Progenitor cell of endocrine pancreas (in vitro differentiated cells): ENCODE data around the gene RADX. TPM values are rescaled to one million over a fixed set of nuclear protein-coding genes. Genes with fewer than 3 reads are reported as not detected.

ENCODE experiments used
- DNase-seq: peaks from one replicate; pipeline ENCODE4 v3.0.0; 2021; ENCODE audit warnings: low spot score; ENCODE audit not compliant: unreplicated experiment
- H3K27ac Mint-ChIP-seq: 2 replicates; pipeline ENCODE4 v1.8.0; 2021; ENCODE audit warnings: mild to moderate bottlenecking, moderate library complexity, mixed read lengths
- H3K27me3 Mint-ChIP-seq: 2 replicates; pipeline ENCODE4 v1.8.0; 2021; ENCODE audit warnings: mixed read lengths
- H3K36me3 Mint-ChIP-seq: 2 replicates; pipeline ENCODE4 v1.8.0; 2022; ENCODE audit warnings: mixed read lengths; ENCODE audit not compliant: insufficient read depth
- H3K4me1 Mint-ChIP-seq: 2 replicates; pipeline ENCODE4 v1.8.0; 2021; ENCODE audit warnings: low read depth, mixed read lengths
- H3K4me3 Mint-ChIP-seq: 2 replicates; pipeline ENCODE4 v1.8.0; 2021; ENCODE audit warnings: low read depth, mild to moderate bottlenecking, moderate library complexity, mixed read lengths
- H3K9me3 Mint-ChIP-seq: 2 replicates; pipeline ENCODE4 v1.8.0; 2021; ENCODE audit warnings: low read depth, mixed read lengths
- CTCF ChIP-seq: fragments of 200-600 bp; sonication (generic); IDR thresholded peaks from one replicate; pipeline ENCODE4 v1.5.0; 2021; ENCODE audit warnings: antibody characterized with exemption, mild to moderate bottlenecking; ENCODE audit not compliant: unreplicated experiment
- total RNA-seq: library from RNA; stranded (reverse); gene quantifications from 2 replicates; pipeline ENCODE4 v1.2.1, GENCODE V29; 2021

RADX gene
- total RNA-seq, 1 donor from 2014 or later: 10.0 TPM

GRCh38 chrX:106680716-106681115 lies 68.9 kb downstream of the RADX start:
- no peak overlapping the region for H3K4me3 Mint-ChIP-seq
- no peak for DNase-seq
- H3K4me1 Mint-ChIP-seq: no peaks in the 10 kb centered on the region
- TF ChIP-seq CTCF: no peak
- peaks cover 1% of the 10 kb centered on the region for H3K36me3 Mint-ChIP-seq
- H3K27me3 Mint-ChIP-seq: no peaks in the 10 kb centered on the region
- no peak overlapping the region for H3K27ac Mint-ChIP-seq
- peaks cover 28% of the 10 kb centered on the region for H3K9me3 Mint-ChIP-seq

GRCh38 chrX:106684207-106684606 lies 72.4 kb downstream of the RADX start:
- Mint-ChIP-seq H3K4me3 (no peak overlapping the region), H3K4me1 (no peaks in the 10 kb centered on the region), H3K27ac (no peak overlapping the region), H3K36me3 (peaks cover 2% of the 10 kb centered on the region), H3K9me3 (peaks cover 54% of the 10 kb centered on the region), H3K27me3 (no peaks in the 10 kb centered on the region)
- TF ChIP-seq CTCF: no peak
- DNase-seq: no peak

- peak overlapping the region; percentile 94 for H3K27ac Mint-ChIP-seq
- H3K9me3 Mint-ChIP-seq: peaks cover 30% of the 10 kb centered on the region
- peaks cover 1% of the 10 kb centered on the region for H3K36me3 Mint-ChIP-seq
- TF ChIP-seq CTCF: peak; percentile 24
- H3K4me1 Mint-ChIP-seq: peaks cover 22% of the 10 kb centered on the region
- peak overlapping the region; percentile 7 for H3K4me3 Mint-ChIP-seq
- no peaks in the 10 kb centered on the region for H3K27me3 Mint-ChIP-seq
- DNase-seq: no peak
These were observed 80.8 kb downstream of the RADX start for GRCh38 chrX:106692425-106693065.

GRCh38 chrX:106696502-106696901 lies 84.7 kb downstream of the RADX start:
- Mint-ChIP-seq H3K27ac (no peak overlapping the region), H3K36me3 (no peaks in the 10 kb centered on the region), H3K9me3 (peaks cover 19% of the 10 kb centered on the region), H3K4me3 (peak overlapping the region; percentile 46), H3K27me3 (no peaks in the 10 kb centered on the region), H3K4me1 (peaks cover 22% of the 10 kb centered on the region)
- DNase-seq: no peak
- TF ChIP-seq CTCF: no peak

- no peak for DNase-seq
- no peaks in the 10 kb centered on the region for H3K27me3 Mint-ChIP-seq
- H3K36me3 Mint-ChIP-seq: peaks cover under 1% of the 10 kb centered on the region
- peaks cover 14% of the 10 kb centered on the region for H3K4me1 Mint-ChIP-seq
- TF ChIP-seq CTCF: no peak
- no peak overlapping the region for H3K27ac Mint-ChIP-seq
- peaks cover 21% of the 10 kb centered on the region for H3K9me3 Mint-ChIP-seq
- H3K4me3 Mint-ChIP-seq: no peak overlapping the region
These were observed 86.9 kb downstream of the RADX start for GRCh38 chrX:106698693-106699092.
